ENCODE data around the gene CHST15.

CHST15 gene

DNA sequence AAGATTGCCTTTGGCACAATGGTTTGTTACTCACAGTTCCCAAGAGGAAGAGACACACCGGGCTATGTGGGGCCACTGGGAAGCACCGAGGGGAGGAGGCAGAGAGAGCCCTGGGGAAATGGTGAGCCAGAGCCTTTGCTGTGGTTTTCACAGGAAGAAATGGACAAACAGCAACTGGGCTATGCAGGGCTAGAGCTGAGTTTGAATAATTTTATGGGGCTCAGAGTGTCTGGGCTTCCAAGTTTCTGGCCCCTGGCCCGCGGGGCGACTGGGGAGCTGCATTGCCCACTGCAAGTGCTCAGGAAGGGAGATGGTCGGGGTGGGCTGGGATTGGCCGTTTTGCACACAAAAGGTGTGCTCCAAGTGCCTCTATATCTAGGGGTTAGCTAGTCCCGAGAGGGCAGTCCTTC is 92.6 kb downstream of the CHST15 start:
- H3K27ac ChIP-seq: no peak overlapping the region
- intact Hi-C loops (cut with DNase I; ENCODE audit: low total_unique reads): no loop called here
- no peak overlapping the region for H3K4me3 ChIP-seq
- H3K27me3 ChIP-seq: no peaks in the 10 kb centered on the region
- TF ChIP-seq, protein P1, sequence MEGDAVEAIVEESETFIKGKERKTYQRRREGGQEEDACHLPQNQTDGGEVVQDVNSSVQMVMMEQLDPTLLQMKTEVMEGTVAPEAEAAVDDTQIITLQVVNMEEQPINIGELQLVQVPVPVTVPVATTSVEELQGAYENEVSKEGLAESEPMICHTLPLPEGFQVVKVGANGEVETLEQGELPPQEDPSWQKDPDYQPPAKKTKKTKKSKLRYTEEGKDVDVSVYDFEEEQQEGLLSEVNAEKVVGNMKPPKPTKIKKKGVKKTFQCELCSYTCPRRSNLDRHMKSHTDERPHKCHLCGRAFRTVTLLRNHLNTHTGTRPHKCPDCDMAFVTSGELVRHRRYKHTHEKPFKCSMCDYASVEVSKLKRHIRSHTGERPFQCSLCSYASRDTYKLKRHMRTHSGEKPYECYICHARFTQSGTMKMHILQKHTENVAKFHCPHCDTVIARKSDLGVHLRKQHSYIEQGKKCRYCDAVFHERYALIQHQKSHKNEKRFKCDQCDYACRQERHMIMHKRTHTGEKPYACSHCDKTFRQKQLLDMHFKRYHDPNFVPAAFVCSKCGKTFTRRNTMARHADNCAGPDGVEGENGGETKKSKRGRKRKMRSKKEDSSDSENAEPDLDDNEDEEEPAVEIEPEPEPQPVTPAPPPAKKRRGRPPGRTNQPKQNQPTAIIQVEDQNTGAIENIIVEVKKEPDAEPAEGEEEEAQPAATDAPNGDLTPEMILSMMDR (IDR thresholded peaks at IDR 0.05): no peak
- peaks cover 0 to 6% (median 0%) of the 10 kb centered on the region in 3 donors for H3K36me3 ChIP-seq
- peak in 1 of 2 donors; percentile 57 for DNase-seq
- H3K4me1 ChIP-seq: peaks cover 0 to 4% (median under 1%) of the 10 kb centered on the region in 4 donors
- no peaks in the 10 kb centered on the region for H3K9me3 ChIP-seq

- Histone ChIP-seq H3K4me1 (peaks cover 0 to 9% (median 8%) of the 10 kb centered on the region in 4 donors), H3K27me3 (no peaks in the 10 kb centered on the region), H3K36me3 (peaks cover 0 to 2% (median 0%) of the 10 kb centered on the region in 3 donors), H3K9me3 (no peaks in the 10 kb centered on the region), H3K4me3 (no peak overlapping the region), H3K27ac (no peak overlapping the region)
- intact Hi-C loops (cut with DNase I; ENCODE audit: low total_unique reads): no loop called here
- TF ChIP-seq, protein P1 (IDR thresholded peaks at IDR 0.05): no peak
- peak in 1 of 2 donors; percentile 46 for DNase-seq
Measured at GRCh38 chr10:123999956-124000615, 93.3 kb downstream of the CHST15 start.

- Histone ChIP-seq H3K9me3 (no peaks in the 10 kb centered on the region), H3K27me3 (peaks cover 0 to 1% of the 10 kb centered on the region in 2 donors), H3K4me1 (peaks cover 0 to 17% (median 16%) of the 10 kb centered on the region in 4 donors), H3K4me3 (no peak overlapping the region), H3K36me3 (no peaks in the 10 kb centered on the region), H3K27ac (no peak overlapping the region)
- intact Hi-C loops (cut with DNase I; ENCODE audit: low total_unique reads): no loop called here
- TF ChIP-seq, protein P1 (IDR thresholded peaks at IDR 0.05): no peak
- DNase-seq: peak in 1 of 2 donors; percentile 35
Measured at GRCh38 chr10:123999261-123999660, 94.1 kb downstream of the CHST15 start.

DNA sequence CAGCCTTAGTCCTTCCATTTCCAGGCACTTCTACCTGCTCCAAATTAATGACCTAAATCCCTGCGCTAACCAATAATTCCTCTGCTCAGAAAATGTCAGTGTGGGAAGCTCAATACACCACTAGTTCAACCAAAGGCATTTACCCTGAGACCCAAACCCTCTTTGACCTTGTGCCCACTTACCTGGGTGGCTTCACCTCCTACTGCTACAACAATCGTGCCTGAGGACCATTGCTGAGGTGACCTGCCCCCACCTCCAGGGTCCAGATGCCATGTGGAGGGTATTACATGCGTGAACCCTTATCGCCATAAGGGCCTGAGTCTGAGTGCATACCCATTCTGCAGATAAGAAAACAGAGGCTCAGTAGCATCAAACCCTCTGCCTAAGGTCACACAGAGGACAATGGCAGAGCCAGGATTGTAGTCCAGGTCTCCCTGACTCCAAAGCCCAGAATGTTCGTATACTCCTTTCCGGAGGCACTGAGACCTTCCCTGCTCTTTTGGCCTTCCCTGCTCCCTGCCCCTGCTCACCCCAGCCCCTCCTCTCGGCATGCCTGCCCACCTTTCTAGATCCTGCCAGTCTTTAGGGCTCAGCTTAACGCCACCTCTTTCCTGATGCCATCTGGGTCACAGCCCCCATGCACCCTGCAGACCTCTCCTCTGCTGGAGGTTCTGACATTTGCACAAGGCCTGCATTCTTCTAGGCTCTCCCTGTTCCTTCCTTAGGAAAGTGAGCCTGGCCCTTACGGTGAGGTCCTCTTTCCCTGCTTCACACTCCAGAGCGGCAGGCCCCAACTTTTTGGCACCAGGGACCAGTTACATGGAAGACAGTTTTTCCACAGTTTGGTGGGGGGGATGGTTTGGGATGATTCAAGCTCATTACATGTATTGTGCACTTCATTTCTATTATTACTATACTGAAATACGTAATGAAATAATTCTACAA is 94.9 kb downstream of the CHST15 start:
- Histone ChIP-seq H3K9me3 (no peaks in the 10 kb centered on the region), H3K27ac (no peak overlapping the region), H3K4me1 (peaks cover 0 to 21% (median 18%) of the 10 kb centered on the region in 4 donors), H3K27me3 (peaks cover 0 to 9% of the 10 kb centered on the region in 2 donors), H3K36me3 (no peaks in the 10 kb centered on the region), H3K4me3 (no peak overlapping the region)
- intact Hi-C loops (cut with DNase I; ENCODE audit: low total_unique reads): no loop called here
- DNase-seq: no peak
- TF ChIP-seq, protein P1 (IDR thresholded peaks at IDR 0.05): no peak

DNA sequence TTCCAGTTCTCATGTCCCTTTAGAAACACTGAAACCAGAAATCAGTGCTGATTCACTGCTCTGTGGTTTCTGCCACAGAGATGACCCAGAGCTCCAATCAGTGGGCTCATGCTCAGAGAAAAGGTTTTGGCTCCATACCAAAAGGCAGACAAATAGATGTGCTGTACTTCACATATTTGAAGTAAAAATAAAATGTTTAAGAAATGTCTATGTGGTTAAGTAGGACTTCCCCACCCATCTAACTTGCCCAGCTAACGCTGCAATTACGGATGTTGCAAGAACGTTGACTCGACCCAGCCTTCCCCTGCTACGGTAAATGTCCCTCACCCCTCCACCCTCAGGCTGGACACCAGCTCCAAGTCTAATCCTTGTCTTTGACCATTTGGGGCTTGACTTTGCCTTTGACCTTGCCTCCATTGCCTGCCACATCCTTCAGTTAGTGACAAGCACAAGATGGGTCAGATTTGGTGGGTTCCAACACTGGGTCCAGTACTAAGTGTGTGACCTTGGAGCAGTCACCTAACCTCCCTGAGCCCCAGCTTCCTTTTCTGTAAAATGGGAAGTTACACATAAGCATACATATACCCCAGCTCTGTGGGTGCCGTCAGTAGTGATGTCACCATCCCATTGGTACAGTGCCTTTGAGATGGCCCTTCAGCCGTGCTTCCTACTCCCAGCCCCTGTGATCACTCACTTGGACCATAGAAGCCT is 95.8 kb downstream of the CHST15 start:
- no peaks in the 10 kb centered on the region for H3K36me3 ChIP-seq
- peak; percentile 52 to 72 for DNase-seq
- no peak overlapping the region for H3K27ac ChIP-seq
- H3K4me1 ChIP-seq: peaks cover 0 to 21% (median 18%) of the 10 kb centered on the region in 4 donors
- H3K27me3 ChIP-seq: peaks cover 0 to 16% of the 10 kb centered on the region in 2 donors
- H3K4me3 ChIP-seq: no peak overlapping the region
- intact Hi-C loops (cut with DNase I; ENCODE audit: low total_unique reads): no loop called here
- H3K9me3 ChIP-seq: no peaks in the 10 kb centered on the region
- TF ChIP-seq, protein P1 (IDR thresholded peaks at IDR 0.05): no peak
